Measurements from ENCODE around the gene AKAP9.
"Not testable (repeated sequence)": the region's sequence is repeated elsewhere in the genome, so short reads cannot be mapped to it uniquely, and the experiment has no call there.

AKAP9 gene

GRCh38 chr7:91940572-91941341, at the start of gene AKAP9:
Gene AKAP9, plus strand, starts transcription at chr7:91940862. Its CDS starts 238 bp downstream, at chr7:91941100.
- peak; percentile 33 to 42 for DNase-seq (ENCODE audit: low read depth in 2 of 2)

- no peak for DNase-seq (ENCODE audit: low read depth in 2 of 2)
These were observed 48.5 kb upstream of the AKAP9 start for GRCh38 chr7:91892099-91892705.

- DNase-seq (ENCODE audit: low read depth in 2 of 2) = no peak
These were observed 47.8 kb upstream of the AKAP9 start for GRCh38 chr7:91892821-91893340.

GRCh38 chr7:91893699-91894098, 47.0 kb upstream of the AKAP9 start:
- not testable (repeated sequence) for DNase-seq (ENCODE audit: low read depth in 2 of 2)

- DNase-seq (ENCODE audit: low read depth in 2 of 2) = no peak
These were observed 45.7 kb upstream of the AKAP9 start for GRCh38 chr7:91894781-91895480.

- no peak for DNase-seq (ENCODE audit: low read depth in 2 of 2)
These were observed 42.2 kb upstream of the AKAP9 start for GRCh38 chr7:91898240-91898992.

- no peak for DNase-seq (ENCODE audit: low read depth in 2 of 2)
These were observed 41.1 kb upstream of the AKAP9 start for GRCh38 chr7:91899563-91899962.

- DNase-seq (ENCODE audit: low read depth in 2 of 2) = no peak
These were observed 30.5 kb upstream of the AKAP9 start for GRCh38 chr7:91910171-91910570.

GRCh38 chr7:91911121-91911520, 29.5 kb upstream of the AKAP9 start:
- no peak for DNase-seq (ENCODE audit: low read depth in 2 of 2)

- DNase-seq (ENCODE audit: low read depth in 2 of 2) = no peak
These were observed 28.2 kb upstream of the AKAP9 start for GRCh38 chr7:91912494-91912893.

- no peak for DNase-seq (ENCODE audit: low read depth in 2 of 2)
These were observed 27.1 kb upstream of the AKAP9 start for GRCh38 chr7:91913612-91914011.

GRCh38 chr7:91915401-91916050, 25.1 kb upstream of the AKAP9 start:
- DNase-seq (ENCODE audit: low read depth in 2 of 2) = no peak

- no peak for DNase-seq (ENCODE audit: low read depth in 2 of 2)
These were observed 24.6 kb upstream of the AKAP9 start for GRCh38 chr7:91916051-91916440.

- DNase-seq (ENCODE audit: low read depth in 2 of 2) = no peak
These were observed 22.3 kb upstream of the AKAP9 start for GRCh38 chr7:91918356-91918755.

- DNase-seq (ENCODE audit: low read depth in 2 of 2) = no peak
These were observed 17.8 kb upstream of the AKAP9 start for GRCh38 chr7:91922857-91923256.

- no peak for DNase-seq (ENCODE audit: low read depth in 2 of 2)
These were observed 12.8 kb upstream of the AKAP9 start for GRCh38 chr7:91927912-91928311.

GRCh38 chr7:91929463-91929862, 11.2 kb upstream of the AKAP9 start:
- no peak for DNase-seq (ENCODE audit: low read depth in 2 of 2)

- DNase-seq (ENCODE audit: low read depth in 2 of 2) = no peak
These were observed 491 bp upstream of the AKAP9 start for GRCh38 chr7:91940171-91940570.

- DNase-seq (ENCODE audit: low read depth in 2 of 2) = no peak
These were observed 788 bp downstream of the AKAP9 start for GRCh38 chr7:91941450-91941849.

- no peak for DNase-seq (ENCODE audit: low read depth in 2 of 2)
These were observed 1.6 kb downstream of the AKAP9 start for GRCh38 chr7:91942312-91942711.

- not testable (repeated sequence) for DNase-seq (ENCODE audit: low read depth in 2 of 2)
These were observed 4.3 kb downstream of the AKAP9 start for GRCh38 chr7:91944970-91945369.

All from fibroblast of skin of left quadriceps (primary cell).